Activated T-cell treated with anti-CD3 and anti-CD28 coated beads, Interleukin-2, amount 50 U/mL, for 4 hours (primary cell): ENCODE measurements around the gene PTTG1. TPM values are rescaled to one million over a fixed set of nuclear protein-coding genes. Genes with fewer than 3 reads are reported as not detected.

ENCODE experiments used
- ATAC-seq, 2 donors: fragments of 200-7000 bp; cut with Tn5 transposase; one replicate each; pipeline ENCODE4 v1.10.0; 2021
- DNase-seq: peaks from one replicate; pipeline ENCODE4 v3.0.0-alpha.2; 2020
- H3K27me3 Mint-ChIP-seq: one replicate; pipeline ENCODE4 v1.8.0; 2021; ENCODE audit warnings: low read depth, mixed read lengths
- H3K36me3 Mint-ChIP-seq: one replicate; pipeline ENCODE4 v1.8.0; 2022; ENCODE audit warnings: mixed read lengths; ENCODE audit not compliant: insufficient read depth
- H3K4me1 Mint-ChIP-seq: one replicate; pipeline ENCODE4 v1.8.0; 2021; ENCODE audit warnings: low read depth, mixed read lengths
- H3K4me3 Mint-ChIP-seq: one replicate; pipeline ENCODE4 v1.8.0; 2021; ENCODE audit warnings: mild to moderate bottlenecking, moderate library complexity, mixed read lengths
- H3K9me3 Mint-ChIP-seq: one replicate; pipeline ENCODE4 v1.8.0; 2021; ENCODE audit warnings: mixed read lengths
- total RNA-seq, 3 donors: library from RNA; stranded (reverse); gene quantifications; one replicate each; pipeline ENCODE4 v1.2.1, GENCODE V29; 2021

The PTTG1 gene
- total RNA-seq, 3 donors from 2014 or later: 22.5 to 27.1 (median 25.8) TPM

GRCh38 chr5:160437271-160437670 lies 15.6 kb downstream of the PTTG1 start:
- no peaks in the 10 kb centered on the region for H3K36me3 Mint-ChIP-seq
- no peak overlapping the region for H3K4me3 Mint-ChIP-seq
- H3K4me1 Mint-ChIP-seq: peaks cover 23% of the 10 kb centered on the region
- H3K27me3 Mint-ChIP-seq: peaks cover 3% of the 10 kb centered on the region
- DNase-seq (no peak), ATAC-seq (no peak)
- H3K9me3 Mint-ChIP-seq: no peaks in the 10 kb centered on the region

- no peaks in the 10 kb centered on the region for H3K36me3 Mint-ChIP-seq
- peak overlapping the region; percentile 84 for H3K4me3 Mint-ChIP-seq
- ATAC-seq: peak; percentile 65 to 70
These were observed 16.9 kb downstream of the PTTG1 start for GRCh38 chr5:160438316-160439204.

GRCh38 chr5:160439205-160439600 lies 17.5 kb downstream of the PTTG1 start:
- peak; percentile 92 for DNase-seq
- H3K4me1 Mint-ChIP-seq: peaks cover 21% of the 10 kb centered on the region
- ATAC-seq: peak; percentile 84 to 88
- H3K4me3 Mint-ChIP-seq: peak overlapping the region; percentile 84
- no peaks in the 10 kb centered on the region for H3K9me3 Mint-ChIP-seq
- H3K36me3 Mint-ChIP-seq: no peaks in the 10 kb centered on the region
- peaks cover 3% of the 10 kb centered on the region for H3K27me3 Mint-ChIP-seq

More at GRCh38 chr5:160438316-160439204, 16.9 kb downstream of the PTTG1 start:
- H3K9me3 Mint-ChIP-seq: no peaks in the 10 kb centered on the region
- peaks cover 3% of the 10 kb centered on the region for H3K27me3 Mint-ChIP-seq
- DNase-seq: peak; percentile 47
- peaks cover 23% of the 10 kb centered on the region for H3K4me1 Mint-ChIP-seq

DNA sequence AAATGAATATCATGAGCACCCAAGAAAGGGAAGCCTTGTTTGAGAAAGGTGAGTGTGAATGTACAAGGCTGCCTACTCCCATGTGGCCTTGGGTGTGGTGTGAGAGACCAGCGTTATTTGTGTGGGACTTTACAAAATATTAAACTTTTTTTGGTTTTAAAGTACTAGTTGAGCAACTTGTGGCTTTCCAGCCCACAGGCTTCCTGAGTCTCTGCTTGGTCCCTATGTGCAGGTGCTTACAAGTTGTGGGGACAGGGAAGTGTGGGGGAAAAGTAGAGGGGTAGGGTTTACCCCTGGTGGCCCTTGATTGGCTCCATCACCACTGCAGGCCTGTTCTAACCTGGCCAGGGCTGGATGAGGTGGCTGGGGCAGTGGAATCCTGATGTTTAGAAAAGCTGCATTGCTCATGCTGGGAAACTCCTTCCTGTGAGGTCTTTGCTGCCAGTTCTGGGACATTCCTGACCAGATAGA lies 19.7 kb downstream of the PTTG1 start:
- H3K4me1 Mint-ChIP-seq: peaks cover 19% of the 10 kb centered on the region
- no peak overlapping the region for H3K4me3 Mint-ChIP-seq
- DNase-seq (no peak), ATAC-seq (no peak)
- H3K9me3 Mint-ChIP-seq: no peaks in the 10 kb centered on the region
- H3K36me3 Mint-ChIP-seq: no peaks in the 10 kb centered on the region
- no peaks in the 10 kb centered on the region for H3K27me3 Mint-ChIP-seq

- no peaks in the 10 kb centered on the region for H3K9me3 Mint-ChIP-seq
- no peak for DNase-seq
- peaks cover 18% of the 10 kb centered on the region for H3K4me1 Mint-ChIP-seq
These were observed 21.3 kb downstream of the PTTG1 start for GRCh38 chr5:160442824-160443431.

DNA sequence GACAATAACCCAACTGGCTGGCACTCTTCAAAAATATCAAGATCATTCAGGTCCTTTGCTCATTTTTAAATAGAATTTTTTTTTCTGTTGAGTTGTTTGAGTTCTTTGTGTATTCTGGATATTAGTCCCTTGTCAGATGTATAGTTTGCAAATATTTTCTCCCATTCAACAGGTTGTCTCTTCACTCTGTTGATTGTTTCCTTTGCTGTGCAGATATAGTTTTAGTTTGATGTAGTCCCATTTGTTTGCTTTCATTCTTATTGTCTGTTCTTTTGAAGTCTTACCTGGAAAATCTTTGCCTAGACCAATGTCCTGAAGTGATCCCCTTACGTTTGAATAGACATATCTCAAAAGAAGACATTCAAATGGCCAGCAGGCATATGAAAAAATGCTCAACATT lies 22.8 kb downstream of the PTTG1 start:
- Mint-ChIP-seq H3K27me3 (no peaks in the 10 kb centered on the region), H3K36me3 (no peaks in the 10 kb centered on the region), H3K4me3 (no peak overlapping the region), H3K9me3 (no peaks in the 10 kb centered on the region), H3K4me1 (peaks cover 12% of the 10 kb centered on the region)
- no peak for DNase-seq
- ATAC-seq: no peak

More at GRCh38 chr5:160442824-160443431, 21.3 kb downstream of the PTTG1 start:
- ATAC-seq: no peak
- no peak overlapping the region for H3K4me3 Mint-ChIP-seq
- H3K27me3 Mint-ChIP-seq: no peaks in the 10 kb centered on the region
- H3K36me3 Mint-ChIP-seq: no peaks in the 10 kb centered on the region

- no peak for ATAC-seq
- no peaks in the 10 kb centered on the region for H3K27me3 Mint-ChIP-seq
- H3K4me3 Mint-ChIP-seq: no peak overlapping the region
- H3K4me1 Mint-ChIP-seq: peaks cover 10% of the 10 kb centered on the region
- H3K9me3 Mint-ChIP-seq: no peaks in the 10 kb centered on the region
- H3K36me3 Mint-ChIP-seq: no peaks in the 10 kb centered on the region
- no peak for DNase-seq
These were observed 23.5 kb downstream of the PTTG1 start for GRCh38 chr5:160445132-160445531.

- ATAC-seq (no peak), DNase-seq (no peak)
- Mint-ChIP-seq H3K36me3 (no peaks in the 10 kb centered on the region), H3K4me3 (no peak overlapping the region), H3K27me3 (no peaks in the 10 kb centered on the region), H3K4me1 (peaks cover 6% of the 10 kb centered on the region), H3K9me3 (no peaks in the 10 kb centered on the region)
These were observed 24.1 kb downstream of the PTTG1 start for GRCh38 chr5:160445751-160446150.

GRCh38 chr5:160448886-160449285 lies 27.2 kb downstream of the PTTG1 start:
- ATAC-seq (no peak), DNase-seq (no peak)
- Mint-ChIP-seq H3K27me3 (no peaks in the 10 kb centered on the region), H3K4me3 (no peak overlapping the region), H3K9me3 (no peaks in the 10 kb centered on the region), H3K36me3 (no peaks in the 10 kb centered on the region), H3K4me1 (no peaks in the 10 kb centered on the region)

DNA sequence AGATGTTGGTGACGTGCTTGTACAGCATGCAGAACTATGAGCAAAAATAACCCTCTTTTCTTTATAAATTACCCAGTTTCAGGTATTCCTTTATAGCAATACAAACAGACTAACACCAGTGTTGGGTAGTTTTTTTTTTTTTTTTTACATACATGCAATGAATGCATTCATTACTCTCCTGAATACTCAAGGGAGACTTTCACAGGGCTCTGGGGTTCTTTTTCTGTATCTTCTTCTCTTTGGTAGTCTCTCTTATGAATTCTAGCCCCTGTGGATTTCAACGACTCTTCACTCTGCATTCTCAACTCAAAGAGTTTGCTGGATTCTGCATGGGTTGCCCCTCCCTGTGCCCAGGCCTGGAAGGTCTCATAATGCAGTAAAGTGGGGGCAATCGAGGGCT lies 27.8 kb downstream of the PTTG1 start:
- Mint-ChIP-seq H3K27me3 (no peaks in the 10 kb centered on the region), H3K4me3 (no peak overlapping the region), H3K4me1 (no peaks in the 10 kb centered on the region), H3K9me3 (no peaks in the 10 kb centered on the region), H3K36me3 (no peaks in the 10 kb centered on the region)
- DNase-seq (no peak), ATAC-seq (no peak)

DNA sequence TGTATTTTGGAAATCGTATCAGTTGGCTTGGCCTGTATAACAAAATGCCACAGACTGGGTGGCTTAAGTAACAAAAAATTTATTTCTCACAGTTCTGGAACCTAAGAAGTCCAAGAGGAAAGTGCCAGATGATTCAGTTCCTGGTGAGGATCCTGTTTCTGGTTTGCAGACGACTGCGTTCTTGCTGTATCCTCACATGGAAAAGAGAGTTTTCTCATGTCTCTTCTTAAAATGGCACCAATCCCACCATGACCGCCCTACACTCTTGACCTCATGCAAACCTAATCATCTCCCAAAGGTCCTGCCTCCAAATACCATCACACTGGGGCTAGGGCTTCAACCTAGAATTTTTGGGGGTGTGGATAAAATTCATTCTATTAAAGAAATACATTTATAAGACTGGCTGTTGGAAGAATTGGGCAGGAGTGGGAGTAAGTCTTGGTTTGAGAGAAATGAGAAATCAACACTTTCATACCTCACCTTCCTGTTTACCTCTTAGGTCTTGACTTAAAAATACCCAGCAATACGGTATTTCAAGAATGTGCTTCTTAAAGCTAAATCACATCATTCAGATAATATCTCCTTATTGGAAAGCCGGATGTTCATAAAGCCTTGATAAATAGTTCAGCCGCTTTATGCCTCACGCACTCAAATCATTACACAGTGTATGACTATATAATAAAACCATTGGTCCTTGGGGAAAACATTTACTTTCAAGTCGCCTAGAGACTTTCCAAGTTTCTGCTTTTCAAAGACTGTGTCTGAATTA lies 28.7 kb downstream of the PTTG1 start:
- peaks cover 1% of the 10 kb centered on the region for H3K36me3 Mint-ChIP-seq

DNA sequence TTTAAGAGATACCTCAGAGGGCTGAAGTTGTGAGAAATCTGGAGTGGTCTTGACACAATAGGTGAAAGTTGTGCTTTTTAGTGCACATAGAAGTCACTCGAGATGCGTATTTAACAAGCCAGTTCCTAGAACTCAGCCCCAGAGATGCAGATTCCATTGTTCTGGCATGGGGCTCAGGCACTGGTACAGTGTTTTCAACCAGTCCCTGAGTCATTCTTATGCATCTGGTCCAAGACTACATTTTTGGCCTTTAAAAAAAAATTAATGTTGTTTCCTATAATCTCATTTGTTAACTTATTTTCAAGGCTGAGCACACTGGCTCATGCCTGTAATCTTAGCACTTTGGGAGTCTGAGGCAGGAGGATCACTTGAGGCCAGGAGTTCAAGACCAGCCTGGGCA lies 29.6 kb downstream of the PTTG1 start:
- peaks cover 5% of the 10 kb centered on the region for H3K27me3 Mint-ChIP-seq
- no peak for ATAC-seq
- no peaks in the 10 kb centered on the region for H3K9me3 Mint-ChIP-seq
- no peak for DNase-seq
- H3K4me1 Mint-ChIP-seq: peaks cover 3% of the 10 kb centered on the region
- peaks cover 1% of the 10 kb centered on the region for H3K36me3 Mint-ChIP-seq
- H3K4me3 Mint-ChIP-seq: no peak overlapping the region

More for the DNA sequence above, 28.7 kb downstream of the PTTG1 start:
- peaks cover under 1% of the 10 kb centered on the region for H3K4me1 Mint-ChIP-seq
- H3K9me3 Mint-ChIP-seq: no peaks in the 10 kb centered on the region
- H3K4me3 Mint-ChIP-seq: no peak overlapping the region
- ATAC-seq (no peak), DNase-seq (no peak)
- peaks cover 3% of the 10 kb centered on the region for H3K27me3 Mint-ChIP-seq

GRCh38 chr5:160452036-160452435 lies 30.4 kb downstream of the PTTG1 start:
- ATAC-seq: no peak
- H3K27me3 Mint-ChIP-seq: peaks cover 5% of the 10 kb centered on the region
- no peak for DNase-seq
- H3K4me1 Mint-ChIP-seq: peaks cover 3% of the 10 kb centered on the region
- H3K9me3 Mint-ChIP-seq: no peaks in the 10 kb centered on the region
- no peak overlapping the region for H3K4me3 Mint-ChIP-seq
- H3K36me3 Mint-ChIP-seq: peaks cover 1% of the 10 kb centered on the region

- Mint-ChIP-seq H3K4me3 (no peak overlapping the region), H3K36me3 (peaks cover 1% of the 10 kb centered on the region), H3K27me3 (peaks cover 5% of the 10 kb centered on the region), H3K4me1 (peaks cover 3% of the 10 kb centered on the region), H3K9me3 (no peaks in the 10 kb centered on the region)
- ATAC-seq (no peak), DNase-seq (no peak)
These were observed 31.1 kb downstream of the PTTG1 start for GRCh38 chr5:160452795-160453194.
